GM12878 (cell line): ENCODE results near the gene RNPS1. TPM values are rescaled to one million over a fixed set of nuclear protein-coding genes. Genes with fewer than 3 reads are reported as not detected.

Source experiments
- ATAC-seq: fragments of 200-7000 bp; cut with Tn5 transposase; 3 replicates; pipeline ENCODE4 v1.9.1; 2020; ENCODE audit warnings: mild to moderate bottlenecking, moderate library complexity
- BruUV-seq: library from RNA; stranded (reverse); fragments of 400-500 nt; replicated peaks from 2 replicates; lab custom pipeline; 2021; lab: Mats Ljungman, UMichigan
- CTCF ChIA-PET: fragments of 300-600 bp; sonication (Branson Sonifier 250); formaldehyde crosslinking; extraction: SDS; loops from one replicate; lab custom pipeline; 2021; ENCODE audit warnings: inconsistent platforms; lab: Yijun Ruan, JAX
- POLR2A ChIA-PET: fragments of 350-600 bp; formaldehyde crosslinking; extraction: SDS; loops from one replicate; lab custom pipeline; 2021; ENCODE audit warnings: inconsistent platforms; lab: Charles Lee
- RAD21 ChIA-PET: fragments of 300-600 bp; sonication (Branson Sonifier 250); formaldehyde crosslinking; loops from one replicate; lab custom pipeline; 2023; ENCODE audit warnings: antibody characterized with exemption; ENCODE audit not compliant: unreplicated experiment; lab: Charles Lee
- SMC1A ChIA-PET: fragments of 300-600 bp; sonication (Branson Sonifier 250); formaldehyde crosslinking; loops from one replicate; lab custom pipeline; 2023; ENCODE audit not compliant: unreplicated experiment, uncharacterized antibody; lab: Charles Lee
- DNase-seq: peaks from one replicate; pipeline ENCODE4 v3.0.0-alpha.2; 2011; ENCODE audit warnings: low read depth, low spot score
- FAIRE-seq: peaks from 3 replicates; lab custom pipeline; 2011; peaks lifted over from hg19 to GRCh38; lab: Jason Lieb, UNC
- H2AFZ ChIP-seq: 2 replicates; pipeline ENCODE4 v1.6.0; 2011; ENCODE audit warnings: low read depth, low read length, control low read depth; ENCODE audit not compliant: control insufficient read depth
- H3K27ac ChIP-seq: 2 replicates; pipeline ENCODE4 v1.5.1; 2011; ENCODE audit warnings: control low read depth; ENCODE audit not compliant: control insufficient read depth, insufficient read depth
- H3K27me3 ChIP-seq, 2 experiments: replicated peaks in 1 of 2; 2 replicates each; pipeline versions ENCODE4 v1.6.0 to v1.6.1; 2011; ENCODE audit warnings: low read length in 1 of 2; ENCODE audit not compliant: control insufficient read depth in 2 of 2, insufficient read depth in 2 of 2
- H3K36me3 ChIP-seq, 2 experiments: 2 replicates each; pipeline ENCODE4 v1.5.1; 2011; ENCODE audit warnings: low read length in 1 of 2; ENCODE audit not compliant: control insufficient read depth in 2 of 2, insufficient read depth in 2 of 2
- H3K4me1 ChIP-seq: 2 replicates; pipeline ENCODE4 v1.6.1; 2011; ENCODE audit warnings: mild to moderate bottlenecking, low read length, moderate library complexity, mixed read lengths; ENCODE audit not compliant: control insufficient read depth, insufficient read depth
- H3K4me2 ChIP-seq: 2 replicates; pipeline ENCODE4 v1.6.0; 2011; ENCODE audit warnings: control low read depth; ENCODE audit not compliant: control insufficient read depth, insufficient read depth
- H3K4me3 ChIP-seq: fragments of 200-600 bp; sonication (generic); 2 replicates; pipeline ENCODE4 v1.5.1; 2016
- H3K79me2 ChIP-seq: 2 replicates; pipeline ENCODE4 v1.6.0; 2011; ENCODE audit warnings: low read length; ENCODE audit not compliant: control insufficient read depth, insufficient read depth
- H3K9ac ChIP-seq: 2 replicates; pipeline ENCODE4 v1.8.0; 2011; ENCODE audit warnings: low read length, control low read depth, mixed read lengths; ENCODE audit not compliant: control insufficient read depth, insufficient read depth
- H3K9me3 ChIP-seq: replicated peaks from 3 replicates; pipeline ENCODE4 v1.5.1; 2011; ENCODE audit warnings: mild to moderate bottlenecking, low read length; ENCODE audit not compliant: control insufficient read depth, insufficient read depth
- H4K20me1 ChIP-seq: 2 replicates; pipeline ENCODE4 v1.6.0; 2011; ENCODE audit not compliant: control insufficient read depth, insufficient read depth
- ATF3 ChIP-seq: IDR thresholded peaks from 2 replicates; pipeline ENCODE4 v1.6.1; 2011; ENCODE audit warnings: low read depth, mild to moderate bottlenecking, low read length, moderate library complexity, borderline replicate concordance; ENCODE audit errors: extremely low read depth
- CREB1 ChIP-seq: IDR thresholded peaks from 2 replicates; pipeline ENCODE4 v1.6.1; 2012; ENCODE audit warnings: low read depth, mild to moderate bottlenecking, inconsistent platforms
- E4F1 ChIP-seq: fragments of 450-650 bp; IDR thresholded peaks from 2 replicates; pipeline ENCODE4 v1.6.1; 2018; ENCODE audit warnings: borderline replicate concordance, mild to moderate bottlenecking; ENCODE audit not compliant: partially characterized antibody
- IKZF1 ChIP-seq: fragments of 450-650 bp; conservative IDR thresholded peaks from 2 replicates; pipeline ENCODE4 v1.6.1; 2017; ENCODE audit warnings: antibody characterized with exemption, mild to moderate bottlenecking
- MTA2 ChIP-seq: fragments of 450-650 bp; IDR thresholded peaks from 2 replicates; pipeline ENCODE4 v1.6.1; 2016; ENCODE audit warnings: low read depth, mild to moderate bottlenecking, moderate library complexity
- MYB ChIP-seq: fragments of 150-350 bp; IDR thresholded peaks from 2 replicates; pipeline ENCODE4 v1.6.1; 2014; ENCODE audit warnings: mild to moderate bottlenecking, low read depth, low read length, borderline replicate concordance
- POLR2A ChIP-seq: IDR thresholded peaks from 2 replicates; pipeline ENCODE4 v1.6.1; 2011; ENCODE audit warnings: low read depth, mild to moderate bottlenecking, low read length
- POLR2AphosphoS2 ChIP-seq: IDR thresholded peaks from 2 replicates; pipeline ENCODE4 v1.6.1; 2011; ENCODE audit warnings: low read depth, mild to moderate bottlenecking, low read length, improper control_type of control experiment, moderate library complexity
- PRDM15 ChIP-seq: fragments of 450-650 bp; formaldehyde crosslinking; IDR thresholded peaks from 2 replicates; pipeline ENCODE4 v1.4.0; 2020; ENCODE audit warnings: mild to moderate bottlenecking, moderate library complexity
- RCOR1 ChIP-seq: conservative IDR thresholded peaks from 2 replicates; pipeline ENCODE4 v1.6.1; 2012; ENCODE audit warnings: low read depth, low read length, improper control_type of control experiment
- RUNX3 ChIP-seq: IDR thresholded peaks from 2 replicates; pipeline ENCODE4 v1.6.1; 2012; ENCODE audit warnings: low read length, inconsistent platforms
- SUPT20H ChIP-seq: IDR thresholded peaks from 2 replicates; pipeline ENCODE4 v1.6.1; 2011; ENCODE audit warnings: low read depth, mild to moderate bottlenecking, low read length, moderate library complexity, borderline replicate concordance; ENCODE audit not compliant: control insufficient read depth
- YY1 ChIP-seq: IDR thresholded peaks from 2 replicates; pipeline ENCODE4 v1.6.1; 2011; ENCODE audit warnings: low read depth, mild to moderate bottlenecking, low read length
- ZNF217 ChIP-seq: fragments of 450-650 bp; IDR thresholded peaks from 2 replicates; pipeline ENCODE4 v1.6.1; 2017; ENCODE audit warnings: antibody characterized with exemption, mild to moderate bottlenecking
- ZNF592 ChIP-seq: fragments of 450-650 bp; IDR thresholded peaks from 2 replicates; pipeline ENCODE4 v1.6.1; 2017; ENCODE audit warnings: mild to moderate bottlenecking, moderate library complexity
- WGBS: methylation state at CpG from one replicate; pipeline ENCODE4 v1.1.6; 2016; ENCODE audit warnings: low lambda C conversion rate; ENCODE audit not compliant: insufficient replicate concordance, insufficient coverage; ENCODE audit errors: missing lambda C conversion rate; 5-methylcytosine and 5-hydroxymethylcytosine counted together
- in situ Hi-C: fragments of 300-500 bp; cut with MboI; formaldehyde crosslinking; loops from 9 replicates; pipeline ENCODE4 v1.14.3; 2018; ENCODE audit warnings: mixed read lengths
- intact Hi-C: fragments of 100-400 bp; cut with micrococcal nuclease; formaldehyde crosslinking; loops from one replicate; pipeline ENCODE4 v1.14.2; 2022; ENCODE audit not compliant: unreplicated experiment
- polyA plus RNA-seq, 11 experiments: library from polyadenylated mRNA; depleted of rRNA in 4 of 11; unstranded in 6 of 11; stranded (reverse) in 5 of 11; fragments of >200 nt; fragmentation: Nextera tagmentation in 4 of 11; fragmentation: Illumina TruSeq in 1 of 11; extraction: Ambion mirVana in 4 of 11; extraction: Trizol in 1 of 11; gene quantifications; 1 replicate in 1 of 11; 2 replicates in 10 of 11; pipeline versions ENCODE4 v1.2.1 to v1.2.3, GENCODE V29; 2011 to 2016; ENCODE audit warnings: inconsistent platforms in 2 of 11, missing spikeins in 2 of 11, low read depth in 1 of 11
- total RNA-seq, 4 experiments: library from RNA; depleted of rRNA in 3 of 4; stranded (reverse); fragments of >200 nt in 3 of 4; fragmentation: Illumina TruSeq in 1 of 4; extraction: Trizol in 1 of 4; gene quantifications; 2 replicates each; pipeline versions ENCODE4 v1.2.1 to v1.2.3, GENCODE V29; 2013 to 2021

The RNPS1 gene
- total and polyA plus RNA-seq, 10 of the 15 experiments (the other 5 are each of a cell fraction or from before 2014, with no cell fraction given), result 38.2 to 359 (median 188) TPM

GRCh38 chr16:2207872-2208271 is 60.1 kb downstream of the RNPS1 start:
- RAD21 ChIA-PET, result no interaction called here
- H3K4me3 ChIP-seq, result no peak overlapping the region
- POLR2A ChIA-PET, result no interaction called here
- H3K4me2 ChIP-seq, result no peak overlapping the region
- no peaks in the 10 kb centered on the region for H4K20me1 ChIP-seq
- in situ Hi-C loops, result no loop called here
- FAIRE-seq, result no peak
- SMC1A ChIA-PET, result no interaction called here
- no peak overlapping the region for H3K9ac ChIP-seq
- no peak for DNase-seq
- CTCF ChIA-PET, result no interaction called here
- ATAC-seq, result no peak
- no peaks in the 10 kb centered on the region for H3K9me3 ChIP-seq
- no peaks in the 10 kb centered on the region for H3K27me3 ChIP-seq
- H2AFZ ChIP-seq, result no peak overlapping the region
- peaks cover 21% of the 10 kb centered on the region for H3K79me2 ChIP-seq
- intact Hi-C loops, result loop anchor here (5.0 kb wide), 1 partner anchor 44 kb away; the partner anchor contains the start of gene ECI1
- peaks cover 8 to 19% of the 10 kb centered on the region in 2 experiments; a peak in 3 of 4 replicates for H3K36me3 ChIP-seq
- TSS peak; percentile 20 for BruUV-seq
- 88% methylated on average over 7 of the region's 9 CpGs for WGBS
- peaks cover 6% of the 10 kb centered on the region; the same call in 1 of the 2 replicates for H3K4me1 ChIP-seq
- H3K27ac ChIP-seq, result no peak overlapping the region
- TF ChIP-seq ZNF217 (no peak), POLR2A (no peak), IKZF1 (no peak), CREB1 (no peak), MTA2 (no peak), SUPT20H (no peak), ZNF592 (no peak), RUNX3 (no peak), RCOR1 (no peak), MYB (no peak), ATF3 (no peak), YY1 (no peak), E4F1 (no peak), POLR2AphosphoS2 (no peak), PRDM15 (CRISPR knock-in tag) (no peak)
